ENCODE results near the gene NAP1L4.

NAP1L4 gene

GRCh38 chr11:2901196-2901796, 90.8 kb downstream of the NAP1L4 start:
- no peak for DNase-seq

GRCh38 chr11:2899080-2899783, 92.9 kb downstream of the NAP1L4 start:
- DNase-seq = no peak

GRCh38 chr11:2898366-2899079, 93.6 kb downstream of the NAP1L4 start:
- no peak for DNase-seq

- no peak for DNase-seq
Observed at GRCh38 chr11:2897048-2897447, 95.1 kb downstream of the NAP1L4 start.

GRCh38 chr11:2896047-2896446, 96.1 kb downstream of the NAP1L4 start:
- no peak for DNase-seq

All from NCI-H446 treated with DMSO at 0.1 percent for 48 hours (cell line).